MM.1S (cell line): ENCODE measurements around the gene URI1.

Experiments used
- DNase-seq: peaks from one replicate; pipeline ENCODE4 v3.0.0-alpha.2; 2015
- H2AFZ ChIP-seq: fragments of 300-600 bp; sonication (generic); 2 replicates; pipeline ENCODE4 v1.6.0; 2016; ENCODE audit warnings: antibody characterized with exemption, low read length
- H3F3A ChIP-seq: fragments of 300-600 bp; sonication (generic); 2 replicates; pipeline ENCODE4 v1.6.1; 2016; ENCODE audit warnings: mild to moderate bottlenecking, antibody characterized with exemption, low read length, moderate library complexity, mixed read lengths; ENCODE audit not compliant: insufficient read depth
- H3K27ac ChIP-seq: fragments of 300-600 bp; sonication (generic); 2 replicates; pipeline ENCODE4 v1.5.1; 2016; ENCODE audit warnings: mild to moderate bottlenecking, low read length
- H3K27me3 ChIP-seq: fragments of 300-600 bp; sonication (generic); replicated peaks from 2 replicates; pipeline ENCODE4 v1.6.0; 2016; ENCODE audit warnings: low read length; ENCODE audit not compliant: insufficient read depth
- H3K36me3 ChIP-seq: fragments of 300-600 bp; sonication (generic); replicated peaks from 2 replicates; pipeline ENCODE4 v1.6.1; 2016; ENCODE audit warnings: mild to moderate bottlenecking, low read length, mixed read lengths; ENCODE audit not compliant: insufficient read depth
- H3K4me1 ChIP-seq: fragments of 300-600 bp; sonication (generic); 2 replicates; pipeline ENCODE4 v1.6.1; 2016; ENCODE audit warnings: low read length, mixed read lengths
- H3K4me2 ChIP-seq: fragments of 300-600 bp; sonication (generic); 2 replicates; pipeline ENCODE4 v1.6.0; 2016; ENCODE audit warnings: low read depth, low read length
- H3K4me3 ChIP-seq: fragments of 300-600 bp; sonication (generic); 2 replicates; pipeline ENCODE4 v1.5.1; 2016; ENCODE audit warnings: low read length, mixed read lengths
- H3K79me2 ChIP-seq: fragments of 300-600 bp; sonication (generic); 2 replicates; pipeline ENCODE4 v1.6.1; 2016; ENCODE audit warnings: mixed run types, low read length, mixed read lengths
- H3K9ac ChIP-seq: fragments of 300-600 bp; sonication (generic); 2 replicates; pipeline ENCODE4 v1.6.1; 2016; ENCODE audit warnings: low read length, mixed read lengths
- H3K9me2 ChIP-seq: fragments of 300-600 bp; sonication (generic); replicated peaks from 2 replicates; pipeline ENCODE4 v1.6.1; 2016; ENCODE audit warnings: mild to moderate bottlenecking, low read length, mixed read lengths; ENCODE audit not compliant: insufficient read depth
- H3K9me3 ChIP-seq: fragments of 300-600 bp; sonication (generic); replicated peaks from 2 replicates; pipeline ENCODE4 v1.6.1; 2016; ENCODE audit warnings: mild to moderate bottlenecking, low read length, mixed read lengths; ENCODE audit not compliant: insufficient read depth
- H4K20me1 ChIP-seq: fragments of 300-600 bp; sonication (generic); 2 replicates; pipeline ENCODE4 v1.6.1; 2016; ENCODE audit warnings: mild to moderate bottlenecking, low read length, moderate library complexity, mixed read lengths; ENCODE audit not compliant: insufficient read depth
- EZH2 ChIP-seq: fragments of 300-600 bp; sonication (generic); optimal IDR thresholded peaks from 2 replicates; pipeline ENCODE3; 2017; ENCODE audit warnings: low read depth, mild to moderate bottlenecking, antibody characterized with exemption, low read length, mixed read lengths
- EZH2phosphoT487 ChIP-seq: fragments of 300-600 bp; sonication (generic); IDR thresholded peaks from 2 replicates; pipeline ENCODE4 v1.6.1; 2018; ENCODE audit warnings: antibody characterized with exemption, low read length
- TF ChIP-seq, protein P1 (sequence below): fragments of 300-600 bp; sonication (generic); IDR thresholded peaks from 2 replicates; pipeline ENCODE4 v1.5.1; 2016; ENCODE audit warnings: antibody characterized with exemption, low read length, mixed read lengths

The URI1 gene

DNA sequence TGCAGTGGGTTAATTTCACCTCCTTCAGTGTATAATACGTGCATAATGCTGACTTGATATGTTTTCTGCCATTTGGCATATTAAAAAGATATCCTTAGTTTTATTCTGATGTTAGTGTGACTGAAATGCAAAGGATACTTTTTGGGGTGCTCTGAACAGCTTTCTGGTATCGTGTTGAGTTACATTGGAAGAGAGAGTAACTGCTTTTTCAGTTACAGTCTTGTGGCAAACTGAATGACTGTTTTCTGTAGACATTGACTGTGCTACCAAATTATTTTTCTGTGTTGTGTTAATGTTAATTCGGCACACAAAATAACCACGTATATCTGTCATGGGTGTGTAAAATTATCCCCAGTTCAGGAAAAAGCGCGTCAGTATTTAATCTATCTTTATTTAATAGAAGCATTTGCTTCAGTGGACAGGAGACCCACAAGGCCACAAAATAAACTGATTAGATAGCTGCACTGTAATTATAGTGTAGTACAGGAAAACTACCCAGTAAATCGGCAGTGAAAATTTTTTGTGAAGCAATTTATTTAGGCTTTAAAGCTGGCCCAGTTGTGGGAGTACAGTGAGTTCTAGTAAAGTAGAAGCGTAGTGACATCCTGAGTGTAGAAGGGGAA lies 2.5 kb downstream of the URI1 start:
- Histone ChIP-seq H3K36me3 (no peaks in the 10 kb centered on the region), H3K4me3 (no peak overlapping the region), H3K79me2 (peaks cover 62% of the 10 kb centered on the region), H2AFZ (no peak overlapping the region), H3K9me3 (no peaks in the 10 kb centered on the region), H3F3A (no peaks in the 10 kb centered on the region), H3K4me2 (no peak overlapping the region), H3K9me2 (no peaks in the 10 kb centered on the region), H3K4me1 (peaks cover 9% of the 10 kb centered on the region), H4K20me1 (peaks cover 15% of the 10 kb centered on the region), H3K27me3 (0 out of 2 replicates have a peak, but pooled peaks cover 8% of the 10 kb centered on the region), H3K27ac (no peak overlapping the region), H3K9ac (no peak overlapping the region)
- TF ChIP-seq, protein P1, sequence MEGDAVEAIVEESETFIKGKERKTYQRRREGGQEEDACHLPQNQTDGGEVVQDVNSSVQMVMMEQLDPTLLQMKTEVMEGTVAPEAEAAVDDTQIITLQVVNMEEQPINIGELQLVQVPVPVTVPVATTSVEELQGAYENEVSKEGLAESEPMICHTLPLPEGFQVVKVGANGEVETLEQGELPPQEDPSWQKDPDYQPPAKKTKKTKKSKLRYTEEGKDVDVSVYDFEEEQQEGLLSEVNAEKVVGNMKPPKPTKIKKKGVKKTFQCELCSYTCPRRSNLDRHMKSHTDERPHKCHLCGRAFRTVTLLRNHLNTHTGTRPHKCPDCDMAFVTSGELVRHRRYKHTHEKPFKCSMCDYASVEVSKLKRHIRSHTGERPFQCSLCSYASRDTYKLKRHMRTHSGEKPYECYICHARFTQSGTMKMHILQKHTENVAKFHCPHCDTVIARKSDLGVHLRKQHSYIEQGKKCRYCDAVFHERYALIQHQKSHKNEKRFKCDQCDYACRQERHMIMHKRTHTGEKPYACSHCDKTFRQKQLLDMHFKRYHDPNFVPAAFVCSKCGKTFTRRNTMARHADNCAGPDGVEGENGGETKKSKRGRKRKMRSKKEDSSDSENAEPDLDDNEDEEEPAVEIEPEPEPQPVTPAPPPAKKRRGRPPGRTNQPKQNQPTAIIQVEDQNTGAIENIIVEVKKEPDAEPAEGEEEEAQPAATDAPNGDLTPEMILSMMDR = no peak
- TF ChIP-seq EZH2 = no peak
- no peak for TF ChIP-seq EZH2phosphoT487
- no peak for DNase-seq

DNA sequence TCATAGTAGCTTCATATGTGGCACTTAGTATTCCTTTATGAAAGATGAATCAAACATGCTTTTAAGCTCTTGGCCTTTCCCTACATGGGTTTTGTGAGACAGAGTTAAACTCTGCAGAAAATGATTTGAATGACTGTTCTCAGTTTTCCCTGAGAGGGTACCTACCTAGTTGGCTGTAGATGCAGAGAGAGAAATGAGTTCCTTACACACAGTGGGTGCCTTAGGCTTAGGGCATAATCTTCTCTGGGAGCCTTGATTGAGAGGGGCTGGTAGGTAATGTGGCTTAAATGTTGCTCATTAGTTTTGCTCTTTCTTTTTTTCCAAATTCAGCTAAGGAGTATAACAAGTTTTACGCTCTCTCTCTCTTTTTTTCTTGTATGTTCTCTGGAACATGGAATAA lies 3.0 kb downstream of the URI1 start:
- Histone ChIP-seq H3K9me3 (no peaks in the 10 kb centered on the region), H4K20me1 (peaks cover 15% of the 10 kb centered on the region), H3K79me2 (peaks cover 66% of the 10 kb centered on the region), H3K9ac (no peak overlapping the region), H3F3A (no peaks in the 10 kb centered on the region), H3K4me2 (no peak overlapping the region), H3K27ac (no peak overlapping the region), H3K9me2 (no peaks in the 10 kb centered on the region), H3K36me3 (no peaks in the 10 kb centered on the region), H3K4me1 (peaks cover 9% of the 10 kb centered on the region), H3K27me3 (0 out of 2 replicates have a peak, but pooled peaks cover 8% of the 10 kb centered on the region), H2AFZ (no peak overlapping the region), H3K4me3 (no peak overlapping the region)
- DNase-seq = no peak
- TF ChIP-seq EZH2phosphoT487 (no peak), EZH2 (no peak)
- TF ChIP-seq, protein P1 = no peak

DNA sequence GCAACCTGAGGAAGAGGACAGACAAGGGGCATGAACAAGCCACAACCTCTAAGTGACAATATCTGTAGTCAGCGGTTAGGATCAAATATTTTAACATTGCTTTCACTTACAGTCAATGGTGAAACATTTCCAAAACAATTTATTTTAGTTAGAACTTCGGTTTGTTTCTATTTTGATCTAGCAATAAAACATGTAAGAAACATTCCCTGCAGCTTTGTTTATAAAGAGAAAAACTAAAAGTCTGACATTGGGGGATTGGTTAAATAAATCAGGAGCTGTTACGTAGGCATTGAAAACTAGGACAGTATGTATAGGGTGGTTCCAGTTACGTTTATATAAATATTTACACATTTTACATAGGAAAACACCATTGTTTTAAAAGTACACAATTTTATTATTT lies 3.4 kb downstream of the URI1 start:
- H3K9ac ChIP-seq = no peak overlapping the region
- no peak overlapping the region for H2AFZ ChIP-seq
- TF ChIP-seq, protein P1 = no peak
- TF ChIP-seq EZH2phosphoT487 (no peak), EZH2 (no peak)
- no peak overlapping the region for H3K27ac ChIP-seq
- peaks cover 71% of the 10 kb centered on the region for H3K79me2 ChIP-seq
- no peak overlapping the region for H3K4me2 ChIP-seq
- H3K4me3 ChIP-seq = no peak overlapping the region
- DNase-seq = no peak
- no peaks in the 10 kb centered on the region for H3K9me2 ChIP-seq
- no peaks in the 10 kb centered on the region for H3K9me3 ChIP-seq
- H3K36me3 ChIP-seq = no peaks in the 10 kb centered on the region
- no peaks in the 10 kb centered on the region for H3F3A ChIP-seq
- peaks cover 15% of the 10 kb centered on the region for H4K20me1 ChIP-seq
- peaks cover 9% of the 10 kb centered on the region for H3K4me1 ChIP-seq
- H3K27me3 ChIP-seq = 0 out of 2 replicates have a peak, but pooled peaks cover 8% of the 10 kb centered on the region
